ENCODE results near the gene ESYT2.
"Not testable (repeated sequence)": the region's sequence is repeated elsewhere in the genome, so short reads cannot be mapped to it uniquely, and the experiment has no call there.

GRCh38 chr7:158839177-158839576 is 9.9 kb upstream of the ESYT2 start:
- TF ChIP-seq, protein P1, sequence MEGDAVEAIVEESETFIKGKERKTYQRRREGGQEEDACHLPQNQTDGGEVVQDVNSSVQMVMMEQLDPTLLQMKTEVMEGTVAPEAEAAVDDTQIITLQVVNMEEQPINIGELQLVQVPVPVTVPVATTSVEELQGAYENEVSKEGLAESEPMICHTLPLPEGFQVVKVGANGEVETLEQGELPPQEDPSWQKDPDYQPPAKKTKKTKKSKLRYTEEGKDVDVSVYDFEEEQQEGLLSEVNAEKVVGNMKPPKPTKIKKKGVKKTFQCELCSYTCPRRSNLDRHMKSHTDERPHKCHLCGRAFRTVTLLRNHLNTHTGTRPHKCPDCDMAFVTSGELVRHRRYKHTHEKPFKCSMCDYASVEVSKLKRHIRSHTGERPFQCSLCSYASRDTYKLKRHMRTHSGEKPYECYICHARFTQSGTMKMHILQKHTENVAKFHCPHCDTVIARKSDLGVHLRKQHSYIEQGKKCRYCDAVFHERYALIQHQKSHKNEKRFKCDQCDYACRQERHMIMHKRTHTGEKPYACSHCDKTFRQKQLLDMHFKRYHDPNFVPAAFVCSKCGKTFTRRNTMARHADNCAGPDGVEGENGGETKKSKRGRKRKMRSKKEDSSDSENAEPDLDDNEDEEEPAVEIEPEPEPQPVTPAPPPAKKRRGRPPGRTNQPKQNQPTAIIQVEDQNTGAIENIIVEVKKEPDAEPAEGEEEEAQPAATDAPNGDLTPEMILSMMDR (optimal IDR thresholded peaks at IDR 0.05 in 1 of 3, IDR thresholded peaks at IDR 0.05 in 1 of 3, conservative IDR thresholded peaks at IDR 0.05 in 1 of 3; ENCODE audit: extremely low read depth in 1 of 3, insufficient read depth in 2 of 3, low read length in 3 of 3), result not testable (repeated sequence)
- not testable (repeated sequence) for TF ChIP-seq EZH2 (IDR thresholded peaks at IDR 0.05; ENCODE audit: low read length)
